Esophagus squamous epithelium (tissue), 4 donors: Measurements from ENCODE around the gene PLD3.

Experiments used
- POLR2A ChIP-seq, 4 donors: fragments of 450-650 bp; IDR thresholded peaks; one replicate each; pipeline ENCODE4 v1.6.1; 2017; ENCODE audit warnings: antibody characterized with exemption in 4 of 4, mild to moderate bottlenecking in 4 of 4, moderate library complexity in 3 of 4
- TF ChIP-seq, protein P1 (sequence below), 6 experiments: fragments of 450-650 bp in 4 of 6; fragments of 200-600 bp in 2 of 6; sonication (generic) in 2 of 6; IDR thresholded peaks; one replicate each; pipeline ENCODE4 v1.5.1; 2016 to 2019; ENCODE audit warnings: antibody characterized with exemption in 6 of 6, mild to moderate bottlenecking in 4 of 6, moderate library complexity in 4 of 6

DNA sequence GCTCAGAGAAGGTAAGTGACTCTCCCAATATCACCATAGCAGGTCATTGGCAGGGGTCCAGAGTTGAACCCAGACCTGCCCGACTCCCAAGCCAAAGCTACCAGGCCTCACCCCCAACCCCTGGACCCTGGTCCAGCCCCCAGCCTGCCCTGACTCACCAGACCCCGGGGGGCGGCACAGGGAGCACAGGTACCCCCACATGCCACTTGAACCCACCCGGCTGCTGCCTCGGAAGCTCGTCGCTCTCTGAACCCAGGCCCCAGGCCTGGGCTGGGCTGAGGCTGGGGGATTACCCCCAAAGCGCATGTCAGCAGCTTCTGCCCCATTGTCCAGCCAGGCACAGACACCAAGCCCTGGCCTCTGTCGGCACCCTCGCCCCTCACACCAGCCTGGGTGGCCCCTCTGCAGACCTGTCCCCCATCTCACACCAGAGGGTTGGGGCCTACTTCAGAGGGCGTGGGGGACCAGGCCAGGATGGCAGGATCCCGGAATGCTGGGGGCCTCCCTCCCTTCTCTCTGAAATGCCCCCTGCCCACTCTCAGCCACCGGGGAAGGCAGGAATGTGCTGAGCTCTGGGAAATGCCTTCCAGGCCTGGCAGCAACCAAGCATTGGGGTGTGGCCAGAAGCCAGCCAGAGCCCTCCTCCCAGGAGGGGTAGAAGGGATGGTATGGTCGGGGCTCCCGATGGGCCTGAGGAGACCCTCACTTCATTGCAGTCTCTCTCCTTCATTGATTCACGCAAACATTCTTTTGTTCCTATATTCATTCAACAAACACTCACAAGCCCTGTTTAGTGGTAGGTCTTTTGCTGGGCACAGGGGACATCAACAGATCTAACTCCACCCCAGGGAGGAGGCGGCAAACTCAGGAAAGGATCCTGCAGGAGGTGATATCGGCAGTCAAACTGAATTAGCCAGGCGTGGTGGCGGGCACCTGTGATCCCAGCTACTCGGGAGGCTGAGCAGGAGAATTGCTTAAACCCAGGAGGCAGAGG is 66.3 kb downstream of the PLD3 start:
- no peak for TF ChIP-seq POLR2A (IDR thresholded peaks at IDR 0.05)
- TF ChIP-seq, protein P1, sequence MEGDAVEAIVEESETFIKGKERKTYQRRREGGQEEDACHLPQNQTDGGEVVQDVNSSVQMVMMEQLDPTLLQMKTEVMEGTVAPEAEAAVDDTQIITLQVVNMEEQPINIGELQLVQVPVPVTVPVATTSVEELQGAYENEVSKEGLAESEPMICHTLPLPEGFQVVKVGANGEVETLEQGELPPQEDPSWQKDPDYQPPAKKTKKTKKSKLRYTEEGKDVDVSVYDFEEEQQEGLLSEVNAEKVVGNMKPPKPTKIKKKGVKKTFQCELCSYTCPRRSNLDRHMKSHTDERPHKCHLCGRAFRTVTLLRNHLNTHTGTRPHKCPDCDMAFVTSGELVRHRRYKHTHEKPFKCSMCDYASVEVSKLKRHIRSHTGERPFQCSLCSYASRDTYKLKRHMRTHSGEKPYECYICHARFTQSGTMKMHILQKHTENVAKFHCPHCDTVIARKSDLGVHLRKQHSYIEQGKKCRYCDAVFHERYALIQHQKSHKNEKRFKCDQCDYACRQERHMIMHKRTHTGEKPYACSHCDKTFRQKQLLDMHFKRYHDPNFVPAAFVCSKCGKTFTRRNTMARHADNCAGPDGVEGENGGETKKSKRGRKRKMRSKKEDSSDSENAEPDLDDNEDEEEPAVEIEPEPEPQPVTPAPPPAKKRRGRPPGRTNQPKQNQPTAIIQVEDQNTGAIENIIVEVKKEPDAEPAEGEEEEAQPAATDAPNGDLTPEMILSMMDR (IDR thresholded peaks at IDR 0.05), result no peak
